PC-9 (cell line): Measurements from ENCODE around the gene CROCC2. TPM values are rescaled to one million over a fixed set of nuclear protein-coding genes. Genes with fewer than 3 reads are reported as not detected.
A peak's percentile ranks its signal among the peaks of the same experiment; 100 is the strongest.

Experiments
- BruUV-seq: library from RNA; stranded (reverse); fragments of 400-500 nt; replicated peaks from 2 replicates; lab custom pipeline; 2021; lab: Mats Ljungman, UMichigan
- CTCF ChIA-PET: fragments of 300-600 bp; sonication (Branson Sonifier 250); formaldehyde crosslinking; loops from one replicate; lab custom pipeline; 2022; ENCODE audit warnings: antibody characterized with exemption; lab: Charles Lee
- POLR2A ChIA-PET: fragments of 300-600 bp; sonication (Branson Sonifier 250); formaldehyde crosslinking; loops from one replicate; lab custom pipeline; 2022; ENCODE audit warnings: antibody characterized with exemption; ENCODE audit not compliant: unreplicated experiment; lab: Charles Lee
- DNase-seq, 2 experiments: peaks; one replicate each; pipeline versions ENCODE4 v3.0.0 to v3.0.0-alpha.2; 2015 to 2022; ENCODE audit warnings: mixed read lengths in 1 of 2
- H2AFZ ChIP-seq: fragments of 200-600 bp; sonication (generic); 2 replicates; pipeline ENCODE4 v1.8.1; 2017; ENCODE audit warnings: antibody characterized with exemption
- H3F3A ChIP-seq: fragments of 200-600 bp; sonication (generic); 2 replicates; pipeline ENCODE4 v1.8.1; 2017; ENCODE audit warnings: antibody characterized with exemption, mild to moderate bottlenecking, low read depth; ENCODE audit not compliant: insufficient read depth
- H3K27ac ChIP-seq: fragments of 200-600 bp; sonication (generic); 2 replicates; pipeline ENCODE4 v1.6.1; 2016; ENCODE audit warnings: mixed run types
- H3K27me3 ChIP-seq: fragments of 200-600 bp; sonication (generic); 2 replicates; pipeline ENCODE4 v1.6.1; 2016; ENCODE audit warnings: low read depth, mixed run types; ENCODE audit not compliant: insufficient read depth
- H3K36me3 ChIP-seq: fragments of 200-600 bp; sonication (generic); 2 replicates; pipeline ENCODE4 v1.6.1; 2016; ENCODE audit warnings: low read depth, mixed run types
- H3K4me1 ChIP-seq: fragments of 200-600 bp; sonication (generic); replicated peaks from 2 replicates; pipeline ENCODE4 v1.6.1; 2016; ENCODE audit warnings: mixed run types; ENCODE audit not compliant: insufficient read depth
- H3K4me2 ChIP-seq: fragments of 200-600 bp; sonication (generic); 2 replicates; pipeline ENCODE4 v1.6.1; 2017; ENCODE audit warnings: mixed run types
- H3K4me3 ChIP-seq: fragments of 200-600 bp; sonication (generic); 2 replicates; pipeline ENCODE4 v1.6.1; 2016; ENCODE audit warnings: mixed run types
- H3K79me2 ChIP-seq: fragments of 200-600 bp; sonication (generic); 2 replicates; pipeline ENCODE4 v1.6.1; 2017; ENCODE audit warnings: low read depth, mixed run types
- H3K9me2 ChIP-seq: fragments of 200-600 bp; sonication (generic); 2 replicates; pipeline ENCODE4 v1.8.1; 2017; ENCODE audit warnings: mild to moderate bottlenecking; ENCODE audit not compliant: insufficient read depth
- H3K9me3 ChIP-seq: fragments of 200-600 bp; sonication (generic); 2 replicates; pipeline ENCODE4 v1.8.1; 2016; ENCODE audit warnings: low read depth; ENCODE audit not compliant: insufficient read depth
- H4K20me1 ChIP-seq: fragments of 200-600 bp; sonication (generic); 2 replicates; pipeline ENCODE4 v1.8.1; 2017; ENCODE audit not compliant: insufficient read depth
- CTCF ChIP-seq: fragments of 200-600 bp; sonication (generic); conservative IDR thresholded peaks from 2 replicates; pipeline ENCODE4 v1.6.1; 2017; ENCODE audit warnings: mixed run types, antibody characterized with exemption, mild to moderate bottlenecking, moderate library complexity
- EZH2 ChIP-seq: fragments of 200-600 bp; sonication (generic); IDR thresholded peaks from 2 replicates; pipeline ENCODE4 v1.8.0; 2017; ENCODE audit warnings: antibody characterized with exemption, low read depth
- intact Hi-C: fragments of 100-400 bp; cut with micrococcal nuclease; formaldehyde crosslinking; loops from one replicate; pipeline ENCODE4 v1.10.0; 2022; ENCODE audit not compliant: unreplicated experiment
- total RNA-seq: library from RNA; stranded (reverse); gene quantifications from 2 replicates; pipeline ENCODE4 v1.2.3, GENCODE V29; 2021

CROCC2 gene
- total RNA-seq, 1 experiment from 2014 or later: not detected

- H3K27ac ChIP-seq: no peak overlapping the region
- H3K27me3 ChIP-seq: no peaks in the 10 kb centered on the region
- H2AFZ ChIP-seq: no peak overlapping the region
- H3K4me2 ChIP-seq: 0 out of 2 replicates have a peak overlapping the region, but pooled peaks have one; percentile 6
- H3K9me3 ChIP-seq: no peaks in the 10 kb centered on the region
- ChIA-PET POLR2A (interaction anchor here (0.7 kb wide), 1 partner anchor 18 kb away, joined by 3 read pairs; the partner anchor contains the start of gene MAB21L4), CTCF (interaction anchor here (0.5 to 2.4 kb wide), 9 partner anchors 16 to 942 kb away, joined by 3 to 11 read pairs (median 4); partner anchors contain the start of gene PPP1R7)
- peak in 1 of 2 experiments; percentile 65 for DNase-seq
- no peak overlapping the region for H3K4me3 ChIP-seq
- no peaks in the 10 kb centered on the region for H3F3A ChIP-seq
- no peaks in the 10 kb centered on the region for H3K36me3 ChIP-seq
- peaks cover 17% of the 10 kb centered on the region for H3K4me1 ChIP-seq
- intact Hi-C loops: loop anchor here (2.0 kb wide), 2 partner anchors 19 to 63 kb away; no protein-coding TSS in a partner anchor
- H3K9me2 ChIP-seq: no peaks in the 10 kb centered on the region
- TF ChIP-seq EZH2 (no peak), CTCF (peak; percentile 99)
- no peaks in the 10 kb centered on the region for H3K79me2 ChIP-seq
- no peaks in the 10 kb centered on the region for H4K20me1 ChIP-seq
- BruUV-seq: no TSS peak
Observed at GRCh38 chr2:240913810-240914644, 7.9 kb downstream of the CROCC2 start.

GRCh38 chr2:240914645-240915525 is 8.7 kb downstream of the CROCC2 start:
- intact Hi-C loops: loop anchor here (1.0 to 2.0 kb wide), 2 partner anchors 20 to 160 kb away; no protein-coding TSS in a partner anchor
- Histone ChIP-seq H3K4me2 (no peak overlapping the region), H3F3A (no peaks in the 10 kb centered on the region), H3K27ac (no peak overlapping the region), H3K27me3 (no peaks in the 10 kb centered on the region), H3K9me3 (no peaks in the 10 kb centered on the region), H3K36me3 (no peaks in the 10 kb centered on the region), H3K79me2 (no peaks in the 10 kb centered on the region), H3K4me3 (no peak overlapping the region), H2AFZ (no peak overlapping the region), H4K20me1 (no peaks in the 10 kb centered on the region), H3K4me1 (peaks cover 10% of the 10 kb centered on the region), H3K9me2 (no peaks in the 10 kb centered on the region)
- no TSS peak for BruUV-seq
- DNase-seq: no peak
- peak; percentile 59 for TF ChIP-seq CTCF
- no peak for TF ChIP-seq EZH2
- CTCF ChIA-PET: interaction anchor here (0.6 to 2.4 kb wide), 7 partner anchors 16 to 235 kb away, joined by 3 to 11 read pairs (median 3); partner anchors contain the start of gene PPP1R7
- POLR2A ChIA-PET: interaction anchor here (0.7 kb wide), 1 partner anchor 19 kb away, joined by 3 read pairs; the partner anchor contains the start of gene MAB21L4
